GM18511 (cell line): ENCODE data around the gene TXNL4B.

Source experiments
- ATAC-seq: cut with Tn5 transposase; IDR thresholded peaks from one replicate; pipeline ENCODE4 v1.9.1; 2021; ENCODE audit warnings: mild to moderate bottlenecking, moderate library complexity; ENCODE audit not compliant: unreplicated experiment

TXNL4B gene

DNA sequence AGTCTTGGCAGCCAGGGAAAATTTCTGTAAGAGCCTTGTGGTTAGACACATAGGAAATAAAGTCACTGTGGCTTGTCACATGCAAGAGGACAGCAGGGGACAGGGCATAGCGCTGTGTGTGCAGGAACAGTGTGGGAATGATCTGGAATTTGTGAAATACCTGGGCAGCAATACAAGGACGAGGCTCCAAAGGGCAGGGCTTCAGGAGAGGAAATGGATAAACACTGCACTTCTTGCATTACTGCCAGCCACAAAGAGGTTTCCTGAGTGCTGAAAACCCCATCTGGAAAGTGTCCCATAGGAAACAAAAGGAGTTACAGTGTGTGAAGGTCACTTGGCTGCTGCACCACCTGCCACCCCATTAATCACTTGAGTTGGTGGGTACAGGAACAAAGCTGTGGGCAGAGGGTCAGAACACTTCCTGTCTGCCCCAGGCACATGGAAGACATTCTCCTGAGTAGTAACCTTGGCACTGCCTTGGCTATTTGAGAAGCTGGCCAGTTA, 51.2 kb downstream of the TXNL4B start:
- no peak for ATAC-seq

DNA sequence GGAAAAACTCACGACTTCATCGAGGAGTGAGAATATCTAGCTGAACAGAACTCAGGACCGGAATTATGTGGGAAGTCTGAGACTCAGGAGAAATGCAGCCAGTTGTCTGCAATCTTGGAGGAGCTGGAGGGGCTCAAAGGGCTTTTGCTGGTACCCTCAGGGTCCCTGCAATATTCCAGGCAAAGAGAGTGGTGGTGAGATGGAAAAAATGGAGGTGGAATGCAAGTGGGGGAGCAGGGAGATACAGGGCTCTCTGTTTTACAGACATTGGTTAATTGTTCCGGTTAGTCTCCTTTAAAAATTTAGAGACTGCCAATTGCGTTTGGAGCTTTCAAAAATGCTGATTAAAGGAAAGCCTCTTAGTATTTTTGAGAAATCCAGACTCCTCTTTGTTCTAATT, 57.3 kb downstream of the TXNL4B start:
- no peak for ATAC-seq
